Astrocyte (in vitro differentiated cells and primary cell): Measurements from ENCODE around the gene TSPAN32. TPM values are rescaled to one million over a fixed set of nuclear protein-coding genes. Genes with fewer than 3 reads are reported as not detected.

Source experiments
- DNase-seq: peaks from one replicate; pipeline ENCODE4 v3.0.0-alpha.2; 2010; ENCODE audit warnings: low read depth
- FAIRE-seq: peaks from 2 replicates; lab custom pipeline; 2011; peaks lifted over from hg19 to GRCh38; lab: Jason Lieb, UNC
- H2AFZ ChIP-seq: 2 replicates; pipeline ENCODE4 v1.6.0; 2012; ENCODE audit warnings: low read depth, low read length, inconsistent platforms
- H3K27ac ChIP-seq: 2 replicates; pipeline ENCODE4 v1.5.1; 2011; ENCODE audit warnings: low read depth, low read length, inconsistent platforms
- H3K27me3 ChIP-seq: 2 replicates; pipeline ENCODE4 v1.6.0; 2011; ENCODE audit warnings: low read length, inconsistent platforms; ENCODE audit not compliant: insufficient read depth
- H3K36me3 ChIP-seq: 2 replicates; pipeline ENCODE4 v1.5.1; 2011; ENCODE audit warnings: low read length, inconsistent platforms; ENCODE audit not compliant: insufficient read depth
- H3K4me1 ChIP-seq: 2 replicates; pipeline ENCODE4 v1.5.1; 2011; ENCODE audit warnings: low read length, inconsistent platforms; ENCODE audit not compliant: insufficient read depth
- H3K4me2 ChIP-seq: 2 replicates; pipeline ENCODE4 v1.6.0; 2012; ENCODE audit warnings: low read length, inconsistent platforms
- H3K4me3 ChIP-seq: 2 replicates; pipeline ENCODE4 v1.5.1; 2011; ENCODE audit warnings: low read depth, mild to moderate bottlenecking, low read length, inconsistent platforms; ENCODE audit not compliant: insufficient read depth
- H3K79me2 ChIP-seq: 2 replicates; pipeline ENCODE4 v1.6.0; 2012; ENCODE audit warnings: mild to moderate bottlenecking, low read length, inconsistent platforms; ENCODE audit not compliant: insufficient read depth
- H3K9ac ChIP-seq: 2 replicates; pipeline ENCODE4 v1.6.0; 2012; ENCODE audit warnings: mild to moderate bottlenecking, low read length, inconsistent platforms
- H3K9me3 ChIP-seq: 2 replicates; pipeline ENCODE4 v1.5.1; 2012; ENCODE audit warnings: low read depth, mild to moderate bottlenecking, low read length, inconsistent platforms; ENCODE audit not compliant: insufficient read depth
- H4K20me1 ChIP-seq: 2 replicates; pipeline ENCODE4 v1.6.0; 2012; ENCODE audit warnings: low read length, inconsistent platforms; ENCODE audit not compliant: insufficient read depth
- H3K27ac Mint-ChIP-seq: one replicate; pipeline ENCODE4 v1.8.0; 2021; ENCODE audit warnings: mild to moderate bottlenecking, mixed read lengths; ENCODE audit not compliant: unreplicated experiment
- H3K27me3 Mint-ChIP-seq: one replicate; pipeline ENCODE4 v1.8.0; 2021; ENCODE audit warnings: low read depth, mixed read lengths; ENCODE audit not compliant: unreplicated experiment
- H3K36me3 Mint-ChIP-seq: one replicate; pipeline ENCODE4 v1.8.0; 2021; ENCODE audit warnings: low read depth, mixed read lengths; ENCODE audit not compliant: unreplicated experiment
- H3K4me1 Mint-ChIP-seq: one replicate; pipeline ENCODE4 v1.8.0; 2021; ENCODE audit warnings: low read depth, mixed read lengths; ENCODE audit not compliant: unreplicated experiment
- H3K4me3 Mint-ChIP-seq: one replicate; pipeline ENCODE4 v1.8.0; 2021; ENCODE audit warnings: mild to moderate bottlenecking, moderate library complexity, mixed read lengths; ENCODE audit not compliant: unreplicated experiment
- H3K9me3 Mint-ChIP-seq: one replicate; pipeline ENCODE4 v1.8.0; 2021; ENCODE audit warnings: mild to moderate bottlenecking, mixed read lengths; ENCODE audit not compliant: unreplicated experiment
- EZH2 ChIP-seq: IDR thresholded peaks from 2 replicates; pipeline ENCODE4 v1.6.1; 2012; ENCODE audit warnings: mild to moderate bottlenecking, low read length, inconsistent platforms; ENCODE audit not compliant: insufficient read depth
- total RNA-seq: library from RNA; stranded (reverse); gene quantifications from 2 replicates; pipeline ENCODE4 v1.2.1, GENCODE V29; 2021
- TF ChIP-seq, protein P1 (sequence below): IDR thresholded peaks from 2 replicates; pipeline ENCODE4 v1.5.1; 2011; ENCODE audit warnings: low read depth, mild to moderate bottlenecking, inconsistent platforms, low read length, moderate library complexity; ENCODE audit not compliant: insufficient read depth

TSPAN32 gene
- total RNA-seq, 1 donor from 2014 or later, result not detected

GRCh38 chr11:2265854-2266585, 35.8 kb upstream of the TSPAN32 start:
- TF ChIP-seq, protein P1, sequence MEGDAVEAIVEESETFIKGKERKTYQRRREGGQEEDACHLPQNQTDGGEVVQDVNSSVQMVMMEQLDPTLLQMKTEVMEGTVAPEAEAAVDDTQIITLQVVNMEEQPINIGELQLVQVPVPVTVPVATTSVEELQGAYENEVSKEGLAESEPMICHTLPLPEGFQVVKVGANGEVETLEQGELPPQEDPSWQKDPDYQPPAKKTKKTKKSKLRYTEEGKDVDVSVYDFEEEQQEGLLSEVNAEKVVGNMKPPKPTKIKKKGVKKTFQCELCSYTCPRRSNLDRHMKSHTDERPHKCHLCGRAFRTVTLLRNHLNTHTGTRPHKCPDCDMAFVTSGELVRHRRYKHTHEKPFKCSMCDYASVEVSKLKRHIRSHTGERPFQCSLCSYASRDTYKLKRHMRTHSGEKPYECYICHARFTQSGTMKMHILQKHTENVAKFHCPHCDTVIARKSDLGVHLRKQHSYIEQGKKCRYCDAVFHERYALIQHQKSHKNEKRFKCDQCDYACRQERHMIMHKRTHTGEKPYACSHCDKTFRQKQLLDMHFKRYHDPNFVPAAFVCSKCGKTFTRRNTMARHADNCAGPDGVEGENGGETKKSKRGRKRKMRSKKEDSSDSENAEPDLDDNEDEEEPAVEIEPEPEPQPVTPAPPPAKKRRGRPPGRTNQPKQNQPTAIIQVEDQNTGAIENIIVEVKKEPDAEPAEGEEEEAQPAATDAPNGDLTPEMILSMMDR, result no peak
- no peak for TF ChIP-seq EZH2
- Mint-ChIP-seq H3K4me1 (no peaks in the 10 kb centered on the region), H3K27me3 (peaks cover 51% of the 10 kb centered on the region), H3K9me3 (peaks cover 10% of the 10 kb centered on the region), H3K27ac (no peak overlapping the region), H3K4me3 (no peak overlapping the region), H3K36me3 (no peaks in the 10 kb centered on the region)
- Histone ChIP-seq H3K79me2 (no peaks in the 10 kb centered on the region), H3K9ac (no peak overlapping the region), H3K36me3 (no peaks in the 10 kb centered on the region), H4K20me1 (no peaks in the 10 kb centered on the region), H3K27me3 (peaks cover 18% of the 10 kb centered on the region), H3K4me2 (no peak overlapping the region), H3K4me3 (no peak overlapping the region), H2AFZ (no peak overlapping the region), H3K4me1 (no peaks in the 10 kb centered on the region), H3K9me3 (no peaks in the 10 kb centered on the region), H3K27ac (no peak overlapping the region)
- FAIRE-seq (no peak), DNase-seq (no peak)

DNA sequence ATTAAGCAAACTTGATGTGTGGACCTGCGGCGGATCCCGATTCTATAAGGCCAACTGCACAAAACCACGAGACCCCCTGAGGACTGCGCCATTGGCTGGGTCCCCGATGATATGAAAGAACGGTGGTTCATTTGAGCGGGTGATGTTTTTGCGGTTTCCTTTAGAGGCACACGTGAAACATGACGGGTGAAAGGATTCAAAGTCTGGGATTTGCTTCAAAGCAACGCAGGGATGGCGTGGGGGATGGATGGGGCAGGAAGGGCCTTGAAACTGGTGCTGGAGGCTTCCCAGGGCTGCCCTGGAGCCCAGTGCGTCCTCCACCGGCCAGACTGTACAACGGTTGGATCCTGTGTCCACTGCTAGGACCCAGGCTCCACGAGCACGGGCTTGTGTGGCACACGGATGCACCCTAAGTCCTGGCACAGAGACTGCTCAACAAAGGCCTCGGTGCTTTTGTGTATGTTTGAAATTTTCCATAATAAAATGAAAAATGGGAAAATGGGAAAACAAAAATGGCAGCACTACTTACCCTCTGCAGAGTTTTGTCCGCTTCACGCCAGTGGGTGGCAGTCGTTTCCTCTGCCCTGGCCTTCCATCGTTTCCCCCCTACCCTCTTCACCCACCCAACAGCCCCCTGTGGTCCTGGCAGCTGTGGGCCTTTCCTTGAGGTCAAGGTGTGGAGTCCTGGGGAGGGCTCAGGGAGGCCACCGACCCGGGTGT, 35.1 kb upstream of the TSPAN32 start:
- H3K36me3 Mint-ChIP-seq, result no peaks in the 10 kb centered on the region
- TF ChIP-seq, protein P1, result no peak
- no peak for TF ChIP-seq EZH2
- no peak overlapping the region for H3K4me3 ChIP-seq
- no peaks in the 10 kb centered on the region for H3K36me3 ChIP-seq
- no peak for DNase-seq
- FAIRE-seq, result no peak
- no peak overlapping the region for H3K27ac Mint-ChIP-seq
- H3K4me3 Mint-ChIP-seq, result no peak overlapping the region
- no peaks in the 10 kb centered on the region for H3K9me3 ChIP-seq
- H3K27me3 Mint-ChIP-seq, result peaks cover 50% of the 10 kb centered on the region
- H4K20me1 ChIP-seq, result no peaks in the 10 kb centered on the region
- no peaks in the 10 kb centered on the region for H3K4me1 Mint-ChIP-seq
- peaks cover 22% of the 10 kb centered on the region for H3K27me3 ChIP-seq
- peaks cover 10% of the 10 kb centered on the region for H3K9me3 Mint-ChIP-seq
- no peaks in the 10 kb centered on the region for H3K4me1 ChIP-seq
- no peak overlapping the region for H2AFZ ChIP-seq
- H3K9ac ChIP-seq, result no peak overlapping the region
- H3K79me2 ChIP-seq, result no peaks in the 10 kb centered on the region
- H3K27ac ChIP-seq, result no peak overlapping the region
- no peak overlapping the region for H3K4me2 ChIP-seq
